SK-MEL-5 (cell line): Measurements from ENCODE around the gene CLBA1. TPM values are rescaled to one million over a fixed set of nuclear protein-coding genes. Genes with fewer than 3 reads are reported as not detected.
A peak's percentile ranks its signal among the peaks of the same experiment; 100 is the strongest.
"Not testable (repeated sequence)": the region's sequence is repeated elsewhere in the genome, so short reads cannot be mapped to it uniquely, and the experiment has no call there.

ENCODE experiments used
- DNase-seq: peaks from one replicate; pipeline ENCODE4 v3.0.0-alpha.2; 2016; ENCODE audit warnings: low read depth, low spot score
- in situ Hi-C: cut with HindIII; loops from 2 replicates; pipeline ENCODE4 v1.10.0; 2016; ENCODE audit warnings: low sequenced_read_pairs, high pct_unique_total_duplicates, low pct_unique_long_range_greater_than_20kb
- polyA plus RNA-seq, 2 experiments: library from polyadenylated mRNA; depleted of rRNA; stranded (reverse); fragments of >200 nt; gene quantifications; 2 replicates each; pipeline ENCODE4 v1.2.3, GENCODE V29; 2015
- total RNA-seq: library from RNA; depleted of rRNA; stranded (reverse); fragments of >200 nt; shearing (Covaris generic); gene quantifications from 2 replicates; pipeline ENCODE4 v1.2.3, GENCODE V29; 2014; rRNA removed

CLBA1 gene
- 11.8 and 13.6 TPM in 2 replicates for total RNA-seq
- 14.5 and 15.6 TPM in 2 replicates for polyA plus RNA-seq (2015; cell fraction: cytosol; rRNA removed)
- 62.7 and 72.5 TPM in 2 replicates for polyA plus RNA-seq (2015; cell fraction: nucleus; rRNA removed)

GRCh38 chr14:104985675-104986486 is at the start of gene CLBA1:
CLBA1 (plus strand) TSS chr14:104985788; CDS start chr14:104986432, 644 bp downstream.
- in situ Hi-C loops = no loop called here
- peak; percentile 90 for DNase-seq

- in situ Hi-C loops = no loop called here
- DNase-seq = no peak
These were observed 49.6 kb upstream of the CLBA1 start for GRCh38 chr14:104935955-104936354.

GRCh38 chr14:104936361-104937155 is 49.0 kb upstream of the CLBA1 start:
- in situ Hi-C loops = no loop called here
- peak; percentile 14 for DNase-seq

- in situ Hi-C loops = no loop called here
- no peak for DNase-seq
These were observed 48.4 kb upstream of the CLBA1 start for GRCh38 chr14:104937161-104937560.

DNA sequence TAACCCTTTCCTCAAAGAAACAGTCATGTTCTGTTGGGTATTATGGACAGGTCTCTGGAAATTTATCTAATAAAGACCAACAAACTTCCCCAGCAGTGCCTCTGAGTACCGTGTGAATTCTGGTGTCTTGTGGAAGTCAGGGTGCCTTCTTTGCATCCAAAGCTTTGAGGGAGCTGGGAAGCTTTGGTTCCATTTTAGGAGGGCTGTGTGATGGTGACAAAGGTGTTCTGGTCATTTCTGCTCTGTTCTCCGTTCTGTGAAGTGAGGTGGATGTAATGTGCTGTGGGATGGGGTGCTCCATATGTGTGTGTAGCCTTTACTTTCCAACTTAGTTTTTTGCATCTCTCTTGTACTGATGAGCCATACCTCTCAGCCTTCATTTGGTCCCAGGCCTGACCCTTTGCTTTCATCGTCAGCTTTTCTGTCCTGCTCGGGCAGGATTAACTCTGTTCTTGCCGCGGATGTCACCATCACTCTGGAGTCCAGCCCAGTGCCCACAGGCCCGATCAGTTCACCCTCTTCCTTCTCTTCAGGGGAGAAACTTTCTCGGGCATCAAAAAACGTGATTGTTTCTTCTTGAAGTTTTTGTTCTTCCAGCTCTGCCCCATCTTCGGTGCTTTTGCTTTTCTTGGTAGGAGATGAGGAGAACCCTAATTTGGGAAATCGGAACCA is 47.8 kb upstream of the CLBA1 start:
- DNase-seq = no peak
- in situ Hi-C loops = no loop called here

GRCh38 chr14:104938436-104938835 is 47.2 kb upstream of the CLBA1 start:
- no peak for DNase-seq
- in situ Hi-C loops = no loop called here

- in situ Hi-C loops = no loop called here
- DNase-seq = no peak
These were observed 46.6 kb upstream of the CLBA1 start for GRCh38 chr14:104938960-104939359.

DNA sequence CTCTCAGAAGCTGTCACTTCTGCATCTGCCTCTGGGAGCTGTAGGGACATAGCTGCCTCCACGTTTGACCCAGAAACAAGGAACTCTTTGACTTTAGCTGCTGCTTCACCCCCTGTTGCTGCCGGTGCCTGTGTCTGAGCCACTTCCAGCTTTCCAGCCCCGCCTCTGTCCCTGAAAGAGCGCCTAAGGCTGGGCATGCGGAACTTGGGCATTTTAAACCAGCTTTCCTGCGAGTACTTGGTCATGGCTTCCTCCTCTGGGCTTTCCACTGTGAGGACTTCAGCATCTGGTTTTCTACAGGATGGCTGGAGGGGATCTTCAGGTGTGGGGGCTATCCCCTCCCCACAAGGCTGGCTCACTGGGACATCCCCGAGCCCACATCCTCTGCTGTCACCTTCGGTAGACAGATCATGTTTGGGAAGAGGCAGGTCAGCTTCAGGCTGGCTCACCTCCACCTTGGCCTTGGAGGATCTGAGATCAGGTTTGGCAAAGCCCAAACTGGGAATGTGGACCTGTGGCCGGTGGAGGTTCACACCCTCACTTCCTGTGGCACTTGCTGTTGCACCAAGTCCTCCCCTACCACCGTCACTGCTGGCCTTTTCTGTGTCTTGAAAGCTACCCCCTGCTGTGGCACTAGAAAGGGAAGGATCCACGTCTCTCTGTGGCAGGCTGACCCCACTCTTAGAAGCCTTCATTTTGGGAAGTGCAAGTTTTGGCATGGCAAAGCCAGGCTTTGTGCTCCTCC is 45.8 kb upstream of the CLBA1 start:
- in situ Hi-C loops = no loop called here
- DNase-seq = no peak

GRCh38 chr14:104940526-104941150 is 45.0 kb upstream of the CLBA1 start:
- in situ Hi-C loops = no loop called here
- peak; percentile 52 for DNase-seq

DNA sequence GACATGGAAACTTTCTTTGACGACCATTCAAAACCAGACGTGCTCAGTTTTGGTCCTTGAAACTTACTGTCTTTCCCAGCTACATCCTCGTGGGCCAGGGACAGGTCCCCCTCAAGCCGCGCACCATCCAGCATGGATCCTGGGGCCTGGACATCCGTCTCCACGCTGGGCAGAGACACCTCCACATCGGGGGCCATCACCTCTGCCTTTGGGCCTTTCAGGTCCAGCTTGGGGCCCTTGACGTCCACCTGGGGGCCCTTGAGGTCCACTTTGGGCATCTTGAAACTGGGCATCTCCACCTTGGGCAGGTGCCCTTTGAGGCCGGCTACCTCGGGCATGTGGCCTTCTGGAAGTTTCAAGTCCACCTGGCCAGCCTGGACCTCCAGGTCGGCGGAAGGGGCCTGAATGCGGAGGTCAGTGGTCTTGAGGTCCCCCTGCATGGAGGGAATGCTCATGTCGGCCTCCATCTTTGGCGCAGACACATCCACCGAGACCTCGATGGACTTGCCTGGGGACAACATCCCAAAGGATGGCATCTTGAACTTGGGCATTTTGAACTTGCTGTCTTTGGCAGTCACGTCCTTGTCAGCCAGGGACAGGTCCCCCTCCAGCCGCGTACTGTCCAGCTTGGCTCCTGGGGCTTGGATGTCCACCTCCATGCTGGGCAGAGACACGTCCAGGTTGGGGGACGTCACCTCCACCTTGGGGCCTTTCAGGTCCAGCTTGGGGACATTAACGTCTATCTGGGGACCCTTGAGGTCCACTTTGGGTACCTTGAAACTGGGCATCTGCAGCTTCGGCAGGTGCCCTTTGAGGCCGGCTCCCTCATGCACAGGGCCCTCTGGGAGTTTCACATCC is 43.9 kb upstream of the CLBA1 start:
- in situ Hi-C loops = no loop called here
- DNase-seq = no peak

GRCh38 chr14:104942586-104942985 is 43.0 kb upstream of the CLBA1 start:
- in situ Hi-C loops = no loop called here

DNA sequence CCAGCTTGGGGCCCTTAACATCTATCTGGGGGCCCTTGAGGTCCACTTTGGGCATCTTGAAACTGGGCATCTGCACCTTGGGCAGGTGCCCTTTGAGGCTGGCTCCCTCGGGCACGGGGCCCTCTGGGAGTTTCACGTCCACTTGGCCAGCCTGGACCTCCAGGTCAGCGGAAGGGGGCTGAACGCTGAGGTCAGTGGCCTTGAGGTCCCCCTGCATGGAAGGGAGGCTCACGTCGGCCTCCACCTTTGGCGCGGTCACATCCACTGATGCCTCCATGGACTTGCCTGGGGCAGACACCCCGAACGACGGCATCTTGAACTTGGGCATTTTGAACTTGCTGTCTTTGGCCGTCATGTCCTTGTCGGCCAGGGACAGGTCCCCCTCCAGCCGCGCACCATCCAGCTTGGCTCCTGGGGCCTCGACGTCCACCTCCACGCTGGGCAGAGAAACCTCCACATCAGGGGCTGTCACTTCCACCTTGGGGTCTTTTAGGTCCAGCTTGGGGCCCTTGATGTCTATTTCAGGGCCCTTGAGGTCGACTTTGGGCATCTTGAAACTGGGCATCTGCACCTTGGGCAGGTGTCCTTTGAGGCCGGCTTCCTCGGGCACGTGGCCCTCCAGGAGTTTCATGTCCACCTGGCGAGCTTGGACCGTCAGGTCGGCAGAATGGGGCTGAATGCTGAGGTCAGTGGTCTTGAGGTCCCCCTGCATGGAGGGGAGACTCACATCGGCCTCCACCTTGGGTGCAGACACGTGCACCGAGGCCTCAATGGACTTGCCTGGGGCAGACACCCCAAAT is 42.2 kb upstream of the CLBA1 start:
- DNase-seq, in situ Hi-C loops: not testable (repeated sequence)

More at GRCh38 chr14:104942586-104942985, 43.0 kb upstream of the CLBA1 start:
- no peak for DNase-seq

GRCh38 chr14:104944016-104944308 is 41.6 kb upstream of the CLBA1 start:
- in situ Hi-C loops = not testable (repeated sequence)

DNA sequence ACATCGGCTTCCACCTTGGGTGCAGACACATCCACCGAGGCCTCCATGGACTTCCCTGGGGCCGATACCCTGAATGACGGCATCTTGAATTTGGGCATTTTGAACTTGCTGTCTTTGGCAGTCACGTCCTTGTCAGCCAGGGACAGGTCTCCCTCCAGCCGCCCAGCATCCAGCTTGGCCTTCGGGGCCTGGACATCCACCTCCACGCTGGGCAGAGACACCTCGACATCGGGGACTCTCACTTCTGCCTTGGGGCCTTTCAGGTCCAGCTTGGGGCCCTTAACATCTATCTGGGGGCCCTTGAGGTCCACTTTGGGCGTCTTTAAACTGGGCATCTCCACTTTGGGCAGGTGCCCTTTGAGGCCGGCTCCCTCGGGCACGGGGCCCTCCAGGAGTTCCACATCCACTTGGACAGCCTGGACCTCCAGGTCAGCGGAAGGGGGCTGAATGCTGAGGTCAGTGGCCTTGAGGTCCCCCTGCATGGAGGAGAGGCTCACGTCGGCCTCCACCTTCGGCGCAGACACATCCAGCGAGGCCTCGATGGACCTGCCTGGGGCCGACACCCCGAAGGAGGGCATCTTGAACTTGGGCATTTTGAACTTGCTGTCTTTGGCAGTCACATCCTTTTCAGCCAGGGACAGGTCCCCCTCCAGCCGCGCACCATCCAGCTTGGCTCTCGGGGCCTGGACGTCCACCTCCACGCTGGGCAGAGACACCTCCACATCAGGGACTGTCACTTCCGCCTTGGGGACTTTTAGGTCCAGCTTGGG is 41.0 kb upstream of the CLBA1 start:
- DNase-seq, in situ Hi-C loops: not testable (repeated sequence)

More at GRCh38 chr14:104944016-104944308, 41.6 kb upstream of the CLBA1 start:
- DNase-seq = not testable (repeated sequence)

DNA sequence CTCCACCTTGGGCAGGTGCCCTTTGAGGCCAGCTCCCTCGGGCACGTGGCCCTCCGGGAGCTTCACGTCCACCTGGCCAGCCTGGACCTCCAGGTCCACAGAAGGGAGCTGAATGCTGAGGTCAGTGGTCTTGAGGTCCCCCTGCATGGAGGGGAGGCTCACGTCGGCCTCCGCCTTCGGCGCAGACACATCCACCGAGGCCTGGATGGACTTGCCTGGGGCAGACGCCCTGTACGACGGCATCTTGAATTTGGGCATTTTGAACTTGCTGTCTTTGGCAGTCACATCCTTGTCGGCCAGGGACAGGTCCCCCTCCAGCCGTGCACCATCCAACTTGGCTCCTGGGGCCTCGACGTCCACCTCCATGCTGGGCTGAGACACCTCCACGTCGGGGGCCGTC is 40.3 kb upstream of the CLBA1 start:
- in situ Hi-C loops, DNase-seq: not testable (repeated sequence)
